Ramos (cell line): ENCODE measurements around the gene PPA2.

ENCODE experiments used
- in situ Hi-C: fragments of 300-500 bp; cut with MboI; formaldehyde crosslinking; loops from one replicate; pipeline ENCODE4 v1.14.3; 2022; ENCODE audit warnings: low sequenced_read_pairs; ENCODE audit not compliant: unreplicated experiment

The PPA2 gene

DNA sequence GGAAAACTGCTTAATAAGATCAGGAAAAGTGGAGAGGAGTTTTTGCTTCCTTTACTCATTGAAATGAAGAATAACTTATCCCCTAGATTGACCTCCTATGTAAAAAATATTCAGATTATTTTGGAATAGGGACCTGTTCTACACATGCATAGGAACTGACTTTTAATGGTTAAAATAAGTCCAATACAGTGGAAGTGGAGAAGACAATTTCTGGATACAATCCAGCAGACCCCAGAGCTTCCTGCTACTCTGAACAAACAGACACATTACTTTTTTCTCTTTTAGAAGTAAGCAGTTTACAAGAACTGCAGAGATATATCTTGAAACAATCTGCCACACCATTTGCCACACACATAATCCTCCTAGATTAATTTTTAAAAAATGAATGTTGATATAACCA is 129.7 kb downstream of the PPA2 start:
- in situ Hi-C loops: no loop called here

DNA sequence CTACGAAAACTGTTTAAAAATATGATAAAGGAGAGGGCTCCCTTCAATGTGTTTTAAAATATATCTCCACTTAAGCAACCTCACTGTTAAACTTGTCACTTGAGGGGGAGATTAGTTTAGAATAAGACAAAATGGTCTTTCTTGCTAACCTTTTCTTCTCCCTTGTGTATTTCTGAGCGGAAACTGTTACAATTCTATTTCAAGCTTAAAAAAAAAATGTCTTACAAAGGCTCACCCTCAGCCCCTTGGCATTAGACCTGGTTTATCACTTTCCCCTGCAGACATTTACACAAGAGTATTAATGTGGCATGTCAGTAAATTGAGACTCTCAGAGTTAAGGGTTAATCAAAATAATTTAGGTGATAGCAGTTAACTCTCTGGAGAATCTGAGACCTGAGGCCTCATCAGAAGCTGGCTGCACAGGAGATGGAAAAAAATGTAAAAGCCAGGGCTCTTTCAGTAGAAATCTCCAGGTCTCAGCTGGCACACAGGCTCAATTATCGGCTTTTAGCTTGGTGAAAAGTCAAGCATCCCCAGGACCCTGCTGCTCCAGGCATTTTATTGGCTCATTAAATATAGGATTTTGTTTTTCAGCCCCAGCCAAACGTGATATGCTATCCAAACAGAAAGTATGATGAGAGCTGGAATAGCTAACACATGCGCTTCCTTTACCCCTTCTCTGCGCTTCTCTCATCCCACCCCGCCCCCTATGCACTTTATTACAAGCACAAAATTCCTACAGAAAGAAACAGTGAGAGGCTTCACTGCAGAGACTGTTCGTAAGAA is 130.5 kb downstream of the PPA2 start:
- in situ Hi-C loops: no loop called here

GRCh38 chr4:105329081-105329480 is 144.8 kb downstream of the PPA2 start:
- in situ Hi-C loops: no loop called here

- in situ Hi-C loops: no loop called here
Measured at GRCh38 chr4:105327956-105328355, 145.9 kb downstream of the PPA2 start.

DNA sequence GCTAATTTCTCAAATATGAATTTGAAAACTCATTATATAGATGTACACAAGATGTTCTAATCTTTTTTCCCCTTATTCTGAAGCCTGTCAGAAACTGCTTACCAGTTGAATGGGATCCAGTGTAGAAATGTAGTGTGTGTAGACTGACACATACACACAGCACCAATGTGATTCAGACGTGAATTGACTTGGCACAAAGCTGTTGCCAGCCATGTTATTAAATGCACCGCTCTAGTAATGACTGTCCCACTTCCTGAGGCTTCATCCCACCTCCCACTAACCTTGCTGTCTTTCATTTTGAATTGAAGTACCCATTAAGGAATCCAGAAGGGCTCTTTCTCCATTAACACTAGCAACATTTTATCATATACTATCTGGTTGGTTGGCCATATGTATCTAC is 146.6 kb downstream of the PPA2 start:
- in situ Hi-C loops: no loop called here
